Endothelial cell of umbilical vein (primary cell): ENCODE results near the gene DCK. TPM values are rescaled to one million over a fixed set of nuclear protein-coding genes. Genes with fewer than 3 reads are reported as not detected.
A peak's percentile ranks its signal among the peaks of the same experiment; 100 is the strongest.

Experiments
- BruUV-seq: library from RNA; stranded (reverse); fragments of 400-500 nt; replicated peaks from 2 replicates; lab custom pipeline; 2021; lab: Mats Ljungman, UMichigan
- CTCF ChIA-PET: fragments of 300-600, 350-600 bp; sonication (Branson Sonifier 250); formaldehyde crosslinking; loops from one replicate; lab custom pipeline; 2021; ENCODE audit warnings: antibody characterized with exemption, inconsistent platforms; lab: Charles Lee
- POLR2A ChIA-PET: fragments of 300-600, 350-600 bp; sonication (Branson Sonifier 250); formaldehyde crosslinking; loops from one replicate; lab custom pipeline; 2021; ENCODE audit warnings: antibody characterized with exemption, inconsistent platforms; lab: Charles Lee
- DNase-seq: peaks from one replicate; pipeline ENCODE4 v3.0.0-alpha.2; 2011; ENCODE audit warnings: low read depth, low spot score
- FAIRE-seq: peaks from 2 replicates; lab custom pipeline; 2011; peaks lifted over from hg19 to GRCh38; lab: Jason Lieb, UNC
- H2AFZ ChIP-seq: 2 replicates; pipeline ENCODE4 v1.6.0; 2012; ENCODE audit warnings: low read depth, low read length, control low read depth, inconsistent platforms
- H3K27ac ChIP-seq: 2 replicates; pipeline ENCODE4 v1.5.1; 2011; ENCODE audit warnings: low read depth, mild to moderate bottlenecking, control low read depth, low read length, moderate library complexity; ENCODE audit not compliant: insufficient read depth
- H3K27me3 ChIP-seq, 2 experiments: 2 replicates each; pipeline versions ENCODE4 v1.6.0 to v1.6.1; 2011; ENCODE audit warnings: low read length in 2 of 2, mixed read lengths in 1 of 2; ENCODE audit not compliant: control insufficient read depth in 2 of 2, insufficient read depth in 2 of 2
- H3K36me3 ChIP-seq, 2 experiments: 2 replicates in 1 of 2; 3 replicates in 1 of 2; pipeline ENCODE4 v1.5.1; 2011; ENCODE audit warnings: low read length in 2 of 2, mild to moderate bottlenecking in 1 of 2, moderate library complexity in 1 of 2; ENCODE audit not compliant: control insufficient read depth in 2 of 2, insufficient read depth in 2 of 2; ENCODE audit errors: extremely low read depth in 1 of 2
- H3K4me1 ChIP-seq: 3 replicates; pipeline ENCODE4 v1.5.1; 2011; ENCODE audit warnings: mild to moderate bottlenecking, low read length; ENCODE audit not compliant: control insufficient read depth, insufficient read depth; ENCODE audit errors: extremely low read depth
- H3K4me2 ChIP-seq: 2 replicates; pipeline ENCODE4 v1.6.1; 2011; ENCODE audit warnings: low read length, control low read depth, mixed read lengths; ENCODE audit not compliant: insufficient read depth
- H3K4me3 ChIP-seq, 3 experiments: fragments of 200-600 bp in 1 of 3; sonication (generic), shearing (Covaris generic) in 1 of 3; replicated peaks in 1 of 3; 2 replicates each; pipeline ENCODE4 v1.5.1; 2011 to 2016; ENCODE audit warnings: control low read depth in 3 of 3, low read length in 3 of 3, mild to moderate bottlenecking in 2 of 3, inconsistent platforms in 1 of 3, low read depth in 1 of 3, moderate library complexity in 1 of 3; ENCODE audit not compliant: insufficient read depth in 1 of 3
- H3K79me2 ChIP-seq: 2 replicates; pipeline ENCODE4 v1.6.0; 2012; ENCODE audit warnings: low read length, inconsistent platforms; ENCODE audit not compliant: control insufficient read depth, insufficient read depth
- H3K9ac ChIP-seq: replicated peaks from 2 replicates; pipeline ENCODE3; 2011; ENCODE audit warnings: low read length, control low read depth; ENCODE audit not compliant: insufficient read depth; ENCODE audit errors: extremely low read depth
- H3K9me1 ChIP-seq: replicated peaks from 3 replicates; pipeline ENCODE4 v1.6.0; 2011; ENCODE audit warnings: mild to moderate bottlenecking, low read length; ENCODE audit not compliant: control insufficient read depth, insufficient read depth; ENCODE audit errors: extremely low read depth
- H3K9me3 ChIP-seq: replicated peaks from 2 replicates; pipeline ENCODE4 v1.5.1; 2012; ENCODE audit warnings: low read length, inconsistent platforms; ENCODE audit not compliant: control insufficient read depth, insufficient read depth
- H4K20me1 ChIP-seq: replicated peaks from 2 replicates; pipeline ENCODE3; 2011; ENCODE audit warnings: mild to moderate bottlenecking, low read length; ENCODE audit not compliant: control insufficient read depth, insufficient read depth; ENCODE audit errors: extremely low read depth
- EZH2 ChIP-seq: IDR thresholded peaks from 2 replicates; pipeline ENCODE4 v1.6.1; 2012; ENCODE audit warnings: borderline replicate concordance, low read depth, mild to moderate bottlenecking, moderate library complexity, low read length, inconsistent platforms; ENCODE audit not compliant: severe bottlenecking
- FOS ChIP-seq: IDR thresholded peaks from 2 replicates; pipeline ENCODE4 v1.6.1; 2011; ENCODE audit warnings: mild to moderate bottlenecking, low read length, moderate library complexity, borderline replicate concordance; ENCODE audit not compliant: insufficient read depth
- GATA2 ChIP-seq: IDR thresholded peaks from 2 replicates; pipeline ENCODE4 v1.7.0; 2011; ENCODE audit warnings: low read depth, mild to moderate bottlenecking, moderate library complexity, mixed read lengths, low read length; ENCODE audit not compliant: insufficient read length, insufficient read depth
- JUN ChIP-seq: IDR thresholded peaks from 2 replicates; pipeline ENCODE4 v1.6.1; 2011; ENCODE audit warnings: borderline replicate concordance, low read depth; ENCODE audit not compliant: insufficient read length, insufficient read depth
- MYC ChIP-seq: IDR thresholded peaks from one replicate; pipeline ENCODE4 v1.6.1; 2011; ENCODE audit warnings: mild to moderate bottlenecking, low read depth, low read length
- POLR2A ChIP-seq: IDR thresholded peaks from 2 replicates; pipeline ENCODE4 v1.6.1; 2012; ENCODE audit warnings: low read depth, mild to moderate bottlenecking, control low read depth, low read length
- POLR2AphosphoS5 ChIP-seq: IDR thresholded peaks from 2 replicates; pipeline ENCODE4 v1.6.1; 2012; ENCODE audit warnings: low read depth, mild to moderate bottlenecking, control low read depth, low read length, moderate library complexity; ENCODE audit not compliant: insufficient read depth
- dilution Hi-C: fragments of 300-500 bp; cut with MboI; formaldehyde crosslinking; loops from one replicate; pipeline ENCODE4 v1.15.0; 2019; ENCODE audit warnings: low sequenced_read_pairs; ENCODE audit not compliant: extremely low pct_ligation_motif_present
- intact Hi-C: fragments of 100-400 bp; cut with micrococcal nuclease; formaldehyde crosslinking; loops from one replicate; pipeline ENCODE4 v1.10.0; 2022
- polyA plus RNA-seq, 4 experiments: library from polyadenylated mRNA; depleted of rRNA in 3 of 4; stranded (reverse) in 3 of 4; unstranded in 1 of 4; fragments of >200 nt; gene quantifications; 2 replicates each; pipeline versions ENCODE4 v1.2.1 to v1.2.3, GENCODE V29; 2011 to 2012; ENCODE audit warnings: missing spikeins in 1 of 4
- total RNA-seq: library from RNA; stranded (reverse); gene quantifications from 2 replicates; pipeline ENCODE4 v1.2.3, GENCODE V29; 2021
- TF ChIP-seq, protein P1 (sequence below): IDR thresholded peaks from 2 replicates; pipeline ENCODE4 v1.6.1; 2011; ENCODE audit not compliant: insufficient read depth, insufficient read length
- TF ChIP-seq, protein P2 (sequence below), 2 donors: IDR thresholded peaks; 1 replicate in 1 of 2; 2 replicates in 1 of 2; pipeline ENCODE4 v1.5.1; 2011; ENCODE audit warnings: low read length in 2 of 2, mild to moderate bottlenecking in 2 of 2, moderate library complexity in 2 of 2, control low read depth in 1 of 2, inconsistent platforms in 1 of 2, low read depth in 1 of 2; ENCODE audit not compliant: insufficient read depth in 1 of 2; ENCODE audit errors: extremely low read depth in 1 of 2

The DCK gene
- total and polyA plus RNA-seq, 2 donors (not counting 3 experiments of a cell fraction or from before 2014, with no cell fraction given), result 4.8 to 19.9 TPM

DNA sequence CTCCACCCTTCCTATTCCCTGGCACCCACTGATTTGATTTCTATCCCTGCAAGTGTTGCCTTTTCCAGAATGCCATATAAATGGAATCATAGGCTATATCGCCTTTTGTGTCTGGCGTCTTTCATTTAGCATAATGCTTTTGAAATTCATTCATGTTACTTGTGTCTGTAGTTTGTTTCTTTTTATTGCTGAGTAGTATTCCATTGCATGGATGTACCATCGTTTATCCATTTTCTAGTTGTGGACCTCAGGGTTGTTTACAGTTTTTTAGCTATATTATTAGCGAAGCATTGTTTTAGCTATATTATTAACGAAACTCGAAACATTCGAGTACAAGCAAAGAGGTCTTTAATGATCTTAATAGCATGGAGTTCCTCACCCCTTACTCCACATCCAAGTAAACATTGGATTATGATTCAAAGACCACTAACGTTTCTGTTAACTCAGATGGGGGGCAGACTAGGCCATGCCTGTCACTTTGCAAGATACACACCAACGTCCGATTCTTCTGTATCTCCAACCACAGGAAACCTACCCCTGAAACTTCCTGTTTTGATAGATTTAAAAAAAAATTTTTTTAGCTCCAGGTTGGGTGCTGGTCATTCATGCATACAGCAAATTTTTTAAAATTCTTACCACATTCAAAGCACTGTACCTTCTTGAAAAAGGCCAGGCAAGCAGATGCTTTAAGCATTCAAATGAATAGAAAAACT lies 1.1 kb downstream of the DCK start:
- H3K9ac ChIP-seq, result peak overlapping the region; percentile 93
- ChIA-PET POLR2A (no interaction called here), CTCF (interaction anchor here (7.8 kb wide), 1 partner anchor 13 kb away, joined by 97 read pairs; no protein-coding TSS in a partner anchor)
- intact Hi-C loops, result no loop called here
- TF ChIP-seq FOS (no peak), EZH2 (no peak)
- peak overlapping the region; percentile 65 for H3K27ac ChIP-seq
- H3K4me2 ChIP-seq, result peak overlapping the region; percentile 72
- no TSS peak for BruUV-seq
- H3K9me1 ChIP-seq, result no peaks in the 10 kb centered on the region
- H3K4me1 ChIP-seq, result peaks cover 14% of the 10 kb centered on the region
- H3K79me2 ChIP-seq, result peaks cover 50% of the 10 kb centered on the region
- H3K36me3 ChIP-seq, result peaks cover 0 to 5% of the 10 kb centered on the region in 2 experiments
- DNase-seq, result no peak
- no peaks in the 10 kb centered on the region for H3K9me3 ChIP-seq
- FAIRE-seq, result peak; percentile 43
- H2AFZ ChIP-seq, result peak overlapping the region; percentile 97
- H4K20me1 ChIP-seq, result no peaks in the 10 kb centered on the region
- dilution Hi-C loops, result no loop called here
- peak overlapping the region; percentile 91 to 92 (median 91) for H3K4me3 ChIP-seq
- no peaks in the 10 kb centered on the region for H3K27me3 ChIP-seq

DNA sequence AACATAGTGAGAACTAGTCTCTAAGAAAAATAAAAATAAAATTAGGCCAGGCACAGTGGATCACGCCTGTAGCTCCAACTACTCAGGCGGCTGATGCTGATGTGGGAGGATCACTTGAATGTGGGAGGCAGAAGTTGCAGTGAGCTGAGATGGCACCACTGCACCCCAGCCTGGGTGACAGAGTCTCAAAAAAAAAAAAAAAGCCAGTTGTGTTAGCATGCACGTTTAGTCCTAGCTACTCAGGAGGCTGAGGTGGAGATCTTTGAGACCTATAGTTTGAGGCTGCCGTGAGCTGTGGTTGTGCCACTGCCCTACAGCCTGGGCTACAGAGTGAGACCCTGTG lies 2.5 kb downstream of the DCK start:
- dilution Hi-C loops (no loop called here), intact Hi-C loops (no loop called here)
- no peak for FAIRE-seq
- H4K20me1 ChIP-seq, result no peaks in the 10 kb centered on the region
- ChIA-PET POLR2A (no interaction called here), CTCF (interaction anchor here (7.8 kb wide), 1 partner anchor 11 kb away, joined by 97 read pairs; no protein-coding TSS in a partner anchor)
- no peak overlapping the region for H3K4me3 ChIP-seq
- no TSS peak for BruUV-seq
- no peak for DNase-seq
- H3K36me3 ChIP-seq, result peaks cover 0 to 5% of the 10 kb centered on the region in 2 experiments
- peaks cover 14% of the 10 kb centered on the region for H3K4me1 ChIP-seq
- H3K79me2 ChIP-seq, result peaks cover 59% of the 10 kb centered on the region
- no peak overlapping the region for H2AFZ ChIP-seq
- H3K27ac ChIP-seq, result no peak overlapping the region
- H3K4me2 ChIP-seq, result no peak overlapping the region
- H3K9ac ChIP-seq, result no peak overlapping the region
- no peaks in the 10 kb centered on the region for H3K9me1 ChIP-seq
- no peaks in the 10 kb centered on the region for H3K27me3 ChIP-seq
- TF ChIP-seq GATA2 (no peak), EZH2 (no peak), FOS (no peak), MYC (no peak), JUN (no peak), POLR2AphosphoS5 (no peak), POLR2A (no peak)
- TF ChIP-seq, protein P1, sequence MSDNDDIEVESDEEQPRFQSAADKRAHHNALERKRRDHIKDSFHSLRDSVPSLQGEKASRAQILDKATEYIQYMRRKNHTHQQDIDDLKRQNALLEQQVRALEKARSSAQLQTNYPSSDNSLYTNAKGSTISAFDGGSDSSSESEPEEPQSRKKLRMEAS, result no peak
- TF ChIP-seq, protein P2, sequence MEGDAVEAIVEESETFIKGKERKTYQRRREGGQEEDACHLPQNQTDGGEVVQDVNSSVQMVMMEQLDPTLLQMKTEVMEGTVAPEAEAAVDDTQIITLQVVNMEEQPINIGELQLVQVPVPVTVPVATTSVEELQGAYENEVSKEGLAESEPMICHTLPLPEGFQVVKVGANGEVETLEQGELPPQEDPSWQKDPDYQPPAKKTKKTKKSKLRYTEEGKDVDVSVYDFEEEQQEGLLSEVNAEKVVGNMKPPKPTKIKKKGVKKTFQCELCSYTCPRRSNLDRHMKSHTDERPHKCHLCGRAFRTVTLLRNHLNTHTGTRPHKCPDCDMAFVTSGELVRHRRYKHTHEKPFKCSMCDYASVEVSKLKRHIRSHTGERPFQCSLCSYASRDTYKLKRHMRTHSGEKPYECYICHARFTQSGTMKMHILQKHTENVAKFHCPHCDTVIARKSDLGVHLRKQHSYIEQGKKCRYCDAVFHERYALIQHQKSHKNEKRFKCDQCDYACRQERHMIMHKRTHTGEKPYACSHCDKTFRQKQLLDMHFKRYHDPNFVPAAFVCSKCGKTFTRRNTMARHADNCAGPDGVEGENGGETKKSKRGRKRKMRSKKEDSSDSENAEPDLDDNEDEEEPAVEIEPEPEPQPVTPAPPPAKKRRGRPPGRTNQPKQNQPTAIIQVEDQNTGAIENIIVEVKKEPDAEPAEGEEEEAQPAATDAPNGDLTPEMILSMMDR (IDR thresholded peaks at IDR 0.05; ENCODE audit: extremely low read depth in 1 of 2, insufficient read depth in 1 of 2, low read depth in 1 of 2, low read length in 2 of 2), result no peak
- H3K9me3 ChIP-seq, result no peaks in the 10 kb centered on the region
